Activated T-helper 1 cell treated with Interleukin-2 at 50 U/mL for 16 hours (primary cell): ENCODE results near the gene SNTG2.

ENCODE experiments used
- DNase-seq: peaks from one replicate; pipeline ENCODE4 v3.0.0-alpha.2; 2020; ENCODE audit warnings: low read depth

SNTG2 gene

DNA sequence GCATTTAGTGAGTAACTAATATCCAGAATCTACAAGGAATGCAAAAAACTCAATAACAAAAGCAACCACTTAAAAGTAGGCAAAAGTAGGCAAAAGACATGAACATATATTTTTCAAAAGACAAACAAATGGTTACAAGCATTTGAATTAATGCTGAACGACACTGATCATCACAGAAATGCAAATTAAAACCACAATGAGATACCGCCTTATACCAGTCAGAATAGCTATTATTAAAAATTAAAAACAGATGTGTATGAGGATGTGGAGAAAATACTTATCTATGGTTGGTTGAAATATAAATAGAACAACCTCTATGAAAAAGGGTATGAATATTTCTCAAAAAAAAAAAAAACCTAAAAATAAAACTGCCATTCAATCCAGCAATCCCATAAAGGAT, 51.7 kb downstream of the SNTG2 start:
- DNase-seq, result no peak

GRCh38 chr2:1004398-1004797, 53.7 kb downstream of the SNTG2 start:
- DNase-seq, result no peak

DNA sequence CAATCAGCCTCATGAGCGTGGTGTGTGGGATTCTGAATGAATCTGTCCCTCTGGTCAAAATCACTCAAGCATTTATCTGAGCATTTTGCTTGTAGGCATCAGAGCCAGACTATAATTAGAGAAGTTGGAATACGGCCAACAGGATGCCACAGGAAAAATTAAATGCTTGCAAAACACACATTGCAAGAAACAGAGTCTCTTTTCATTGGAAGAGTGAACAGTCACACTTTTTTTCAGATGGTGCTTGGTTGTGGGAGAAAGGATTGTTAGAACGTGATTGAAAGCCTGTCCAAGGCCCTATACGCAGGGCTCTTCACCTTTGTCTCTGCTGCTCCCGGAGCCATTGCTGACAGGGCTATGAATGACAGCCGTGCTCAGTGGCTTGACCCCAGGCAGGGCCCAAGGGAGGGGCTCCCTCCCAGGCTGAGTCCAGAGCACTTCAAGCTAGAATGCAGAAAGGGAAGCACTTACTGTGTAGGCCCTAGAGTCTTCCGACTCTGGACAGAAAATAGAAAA, 59.8 kb downstream of the SNTG2 start:
- DNase-seq, result no peak

- DNase-seq, result no peak
Measured at GRCh38 chr2:1011006-1011405, 60.4 kb downstream of the SNTG2 start.

DNA sequence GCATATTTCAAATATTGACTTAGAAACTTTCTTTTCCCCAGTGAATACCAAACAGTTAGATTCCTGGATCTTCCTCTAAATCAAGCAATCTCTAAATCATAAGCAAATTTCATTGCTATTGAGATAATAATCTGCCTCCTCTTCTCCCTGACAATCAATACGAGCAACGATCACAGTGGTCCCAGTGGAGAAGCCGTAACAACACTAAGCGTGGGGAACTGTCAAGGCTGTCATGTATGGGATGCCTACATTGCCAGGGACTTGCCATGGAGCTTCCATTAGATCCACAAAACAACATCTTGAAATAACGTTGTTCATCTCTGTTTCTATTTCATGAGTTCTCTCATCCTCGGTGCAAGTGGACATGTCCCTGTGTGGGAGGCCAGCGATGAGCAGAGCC, 61.3 kb downstream of the SNTG2 start:
- no peak for DNase-seq

DNA sequence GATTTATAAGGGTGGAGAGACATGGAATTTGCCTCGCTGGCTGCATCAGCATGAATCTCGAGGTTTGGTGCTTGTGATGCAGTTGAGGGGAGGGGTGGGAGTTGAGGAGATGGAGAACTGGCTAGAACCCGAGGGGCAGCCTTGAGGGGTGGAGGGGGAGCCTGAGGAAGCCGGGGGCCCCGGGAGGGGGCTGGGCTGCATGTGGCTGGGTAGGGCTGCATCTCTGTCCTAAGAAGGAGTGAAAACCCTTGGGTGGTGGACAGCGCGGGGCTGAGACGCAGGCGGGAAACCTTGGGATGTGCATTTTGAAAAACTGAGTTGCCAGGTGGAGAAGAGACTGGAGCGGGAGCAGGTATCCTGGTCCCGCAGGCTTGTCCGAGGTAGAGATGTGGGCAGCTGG, 64.2 kb downstream of the SNTG2 start:
- DNase-seq, result no peak

GRCh38 chr2:1016500-1016899, 65.9 kb downstream of the SNTG2 start:
- DNase-seq, result no peak

- no peak for DNase-seq
Measured at GRCh38 chr2:1017827-1018226, 67.2 kb downstream of the SNTG2 start.

GRCh38 chr2:1020206-1020605, 69.6 kb downstream of the SNTG2 start:
- DNase-seq, result no peak

GRCh38 chr2:1022178-1022577, 71.5 kb downstream of the SNTG2 start:
- no peak for DNase-seq

- DNase-seq, result no peak
Measured at GRCh38 chr2:1024981-1025380, 74.3 kb downstream of the SNTG2 start.

GRCh38 chr2:1026141-1026540, 75.5 kb downstream of the SNTG2 start:
- DNase-seq, result no peak

DNA sequence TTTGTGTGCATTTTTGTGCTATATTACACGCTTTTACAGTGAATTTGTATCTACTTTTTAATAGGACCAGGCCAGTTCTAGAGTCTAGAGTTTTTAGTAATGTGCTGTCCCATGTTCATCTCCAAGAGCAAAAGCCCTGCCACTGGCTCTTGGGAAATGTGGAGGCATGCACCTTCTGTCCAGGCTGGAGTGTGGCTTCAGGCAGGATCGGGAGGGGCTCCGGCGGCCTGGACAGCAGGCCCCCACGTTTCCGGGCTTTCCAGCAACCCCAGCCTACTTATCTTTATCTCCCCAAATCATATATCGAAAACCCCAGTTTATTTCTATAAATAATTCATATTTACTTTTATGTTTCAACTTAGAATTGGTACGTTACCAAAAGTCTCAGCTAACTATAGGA, 78.2 kb downstream of the SNTG2 start:
- no peak for DNase-seq

DNA sequence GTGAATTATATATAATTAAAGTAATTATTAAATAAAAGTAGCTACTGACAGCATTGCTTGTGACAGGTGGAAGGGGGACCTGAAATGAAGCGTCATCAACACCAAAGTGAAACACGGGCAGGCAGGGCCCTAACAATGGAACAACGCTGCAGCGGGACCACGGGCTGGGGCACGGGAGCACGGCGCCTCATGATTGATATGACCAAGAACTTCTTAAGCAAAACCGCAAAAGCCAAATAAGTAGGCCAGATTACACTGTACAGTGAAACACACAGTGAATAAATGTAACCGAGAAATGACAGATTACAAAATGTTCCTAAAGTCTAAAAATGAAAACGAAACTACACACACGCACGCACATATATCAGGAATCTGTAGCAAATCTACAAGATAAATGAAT, 81.4 kb downstream of the SNTG2 start:
- DNase-seq, result no peak

DNA sequence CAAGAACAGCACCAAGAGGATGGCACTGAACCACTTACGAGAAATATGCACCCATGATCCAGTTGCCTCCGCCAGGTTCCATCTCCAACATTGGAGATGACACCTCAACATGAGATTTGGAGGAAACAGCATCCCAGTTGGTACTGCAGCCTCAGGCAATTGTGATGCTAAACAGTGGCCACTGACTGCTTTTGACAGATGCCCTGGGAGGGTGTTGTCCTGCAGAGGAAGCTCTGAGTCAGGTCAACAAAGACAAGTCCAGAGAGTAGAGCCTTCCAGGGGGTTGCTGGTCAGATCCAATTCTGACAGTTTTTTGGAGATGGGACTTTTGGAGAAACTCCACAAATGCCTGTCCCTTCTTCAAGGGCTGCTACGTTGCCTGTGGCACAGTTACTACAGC, 82.4 kb downstream of the SNTG2 start:
- no peak for DNase-seq

DNA sequence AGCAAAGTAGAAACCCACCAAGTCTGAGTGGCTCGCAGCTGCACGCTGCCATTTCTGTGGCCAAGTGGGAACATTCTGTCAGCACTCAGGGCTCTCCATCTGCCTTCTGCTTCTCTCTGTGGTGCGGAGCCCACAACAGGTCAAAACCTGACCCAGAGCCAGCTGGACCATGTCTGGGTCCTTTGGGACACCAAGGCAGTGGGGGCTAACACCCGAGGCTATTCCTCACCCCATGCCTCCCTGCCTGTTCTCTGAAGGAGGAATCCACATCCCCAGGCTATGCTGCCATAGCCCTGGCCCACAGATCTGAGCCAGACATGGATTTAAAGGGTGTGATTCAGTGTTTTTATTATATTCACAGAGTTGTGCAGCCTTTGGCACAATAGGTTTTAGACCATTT, 86.4 kb downstream of the SNTG2 start:
- no peak for DNase-seq

- no peak for DNase-seq
Measured at GRCh38 chr2:1039549-1039948, 88.9 kb downstream of the SNTG2 start.

DNA sequence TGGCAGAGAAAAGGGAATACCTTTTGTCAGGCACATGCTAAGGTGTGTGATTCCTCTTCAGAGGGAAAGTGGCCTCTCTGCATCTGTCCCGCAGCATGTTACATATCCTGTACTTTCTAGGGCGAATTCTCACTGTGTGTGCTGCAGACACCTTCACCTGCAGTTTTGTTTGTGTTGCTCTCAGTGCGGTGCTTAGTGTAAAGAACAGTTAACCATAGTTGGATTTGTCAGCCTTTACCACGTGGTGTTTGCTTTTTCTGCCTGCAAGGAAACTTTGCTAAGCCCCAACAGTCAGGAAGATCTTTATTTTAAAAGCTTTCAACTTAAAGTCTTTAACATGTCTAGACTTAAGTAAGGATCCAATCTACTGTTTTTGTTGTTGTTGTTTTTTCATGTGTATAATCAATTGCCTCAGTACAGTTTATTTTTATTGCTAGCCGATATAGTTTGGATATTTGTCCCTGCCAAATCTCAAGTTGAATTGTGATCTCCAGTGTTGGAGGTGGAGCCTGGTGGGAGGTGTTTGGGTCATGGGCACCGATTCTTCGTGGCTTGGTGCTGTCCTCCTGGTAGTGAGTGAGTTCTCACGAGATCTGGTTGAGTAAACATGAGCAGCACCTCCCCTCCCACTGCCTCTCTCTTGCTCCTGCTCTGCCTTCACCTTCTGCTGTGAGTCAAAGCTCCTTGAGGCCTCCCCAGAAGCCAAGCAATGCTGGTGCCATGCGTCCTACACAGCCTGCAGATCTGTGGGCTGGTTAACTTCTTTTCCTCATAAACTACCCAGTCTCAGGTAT, 90.6 kb downstream of the SNTG2 start:
- DNase-seq, result no peak

GRCh38 chr2:1045109-1045508, 94.5 kb downstream of the SNTG2 start:
- DNase-seq, result no peak

DNA sequence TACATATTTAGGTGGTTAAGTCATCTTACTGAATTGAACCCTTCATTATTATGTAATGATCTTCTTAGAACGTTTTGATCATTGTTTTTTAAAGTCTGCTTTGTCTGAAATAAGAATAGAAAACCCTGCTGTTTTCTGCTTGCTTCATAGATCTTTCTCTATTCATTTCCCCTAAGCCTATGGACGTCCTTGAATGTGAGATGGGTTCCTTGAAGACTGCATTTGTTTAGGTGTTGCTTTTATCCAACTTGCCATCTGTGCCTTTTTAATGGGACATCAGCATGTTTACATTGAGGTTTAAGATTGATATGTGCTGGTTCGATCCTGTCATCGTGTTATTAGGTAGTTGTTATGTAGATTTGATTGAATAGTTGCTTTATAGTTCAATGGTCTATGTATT, 95.4 kb downstream of the SNTG2 start:
- DNase-seq, result no peak

GRCh38 chr2:1047485-1047884, 96.8 kb downstream of the SNTG2 start:
- DNase-seq, result no peak

DNA sequence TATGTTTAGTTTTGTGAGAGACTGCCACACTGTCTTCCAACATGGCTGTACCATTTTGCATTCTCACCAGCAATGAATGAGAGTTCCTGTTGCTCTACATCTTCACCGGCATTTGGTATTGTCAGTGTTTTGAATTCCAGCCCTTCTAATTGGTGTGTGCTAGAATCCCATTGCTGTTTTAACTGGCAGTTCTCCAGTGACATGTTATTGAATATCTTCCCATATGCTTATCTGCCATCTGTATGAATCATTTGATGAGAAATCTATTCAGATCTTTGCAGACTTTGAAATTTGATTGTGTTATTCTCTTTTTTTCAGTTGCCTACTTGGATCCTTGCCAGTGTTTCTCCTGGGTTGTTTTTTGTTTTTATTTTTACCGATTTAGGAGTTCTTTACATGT, 99.0 kb downstream of the SNTG2 start:
- no peak for DNase-seq

GRCh38 chr2:1051075-1051474, 100.4 kb downstream of the SNTG2 start:
- DNase-seq, result no peak

- no peak for DNase-seq
Measured at GRCh38 chr2:1052771-1053191, 102.1 kb downstream of the SNTG2 start.
